DOHH2 (cell line): ENCODE results near the gene POU2F2.

Experiments
- CTCF ChIP-seq: fragments of 200-600 bp; sonication (generic); IDR thresholded peaks from one replicate; pipeline ENCODE4 v1.5.1; 2014; ENCODE audit warnings: antibody characterized with exemption, mild to moderate bottlenecking, low read depth, low read length; ENCODE audit not compliant: poor library complexity, severe bottlenecking
- EZH2phosphoT487 ChIP-seq: fragments of 200-600 bp; sonication (generic); IDR thresholded peaks from 2 replicates; pipeline ENCODE4 v1.6.1; 2017; ENCODE audit warnings: borderline replicate concordance, mild to moderate bottlenecking, antibody characterized with exemption, low read length, moderate library complexity, mixed read lengths

- TF ChIP-seq EZH2phosphoT487 (no peak), CTCF (peak; percentile 15)
These were observed 857 bp downstream of the POU2F2 start for GRCh38 chr19:42131149-42132029.
